ENCODE data around the gene CDK15.
"Not testable (repeated sequence)": the region's sequence is repeated elsewhere in the genome, so short reads cannot be mapped to it uniquely, and the experiment has no call there.

CDK15 gene

DNA sequence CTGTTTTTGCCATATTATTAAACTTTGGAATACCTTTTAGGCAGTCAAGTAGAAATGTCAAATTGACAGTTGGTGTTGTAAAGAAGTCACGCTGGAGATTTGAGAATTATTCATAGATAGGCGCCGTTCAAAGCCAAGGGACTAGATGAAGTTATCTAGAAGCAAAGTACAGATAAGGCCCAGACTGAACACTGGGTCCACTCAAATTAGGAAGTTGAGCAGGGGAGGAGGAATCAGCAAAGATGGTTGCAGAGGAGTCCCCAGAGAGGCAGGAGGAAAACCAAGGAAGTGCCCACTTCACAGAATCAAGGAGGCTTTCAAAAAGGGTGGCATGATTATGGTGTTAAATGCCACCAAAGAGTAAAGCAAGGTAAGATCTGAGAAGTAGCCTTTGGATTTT is 16.0 kb upstream of the CDK15 start:
- DNase-seq (ENCODE audit: low spot score), result no peak

- DNase-seq (ENCODE audit: low spot score), result no peak
Measured at GRCh38 chr2:201790989-201791388, 15.3 kb upstream of the CDK15 start.

DNA sequence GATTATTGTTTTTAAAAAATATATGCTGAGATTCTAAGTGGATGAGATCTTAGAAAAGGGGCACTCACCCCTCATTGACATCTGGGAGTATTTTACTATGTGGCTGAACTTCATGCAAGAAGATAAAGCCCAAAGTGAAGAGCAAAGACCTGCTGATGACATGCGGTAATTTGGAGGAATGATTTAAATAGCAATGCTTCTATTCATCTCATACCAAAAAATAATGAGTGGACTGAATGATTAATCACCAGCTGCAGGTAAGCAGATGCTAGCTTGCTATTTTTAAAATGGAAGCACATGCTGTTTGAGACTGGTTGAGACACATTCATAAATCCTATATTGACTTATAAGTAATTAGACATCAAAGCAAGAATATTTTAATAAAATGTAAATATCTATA is 12.7 kb upstream of the CDK15 start:
- no peak for DNase-seq (ENCODE audit: low spot score)

DNA sequence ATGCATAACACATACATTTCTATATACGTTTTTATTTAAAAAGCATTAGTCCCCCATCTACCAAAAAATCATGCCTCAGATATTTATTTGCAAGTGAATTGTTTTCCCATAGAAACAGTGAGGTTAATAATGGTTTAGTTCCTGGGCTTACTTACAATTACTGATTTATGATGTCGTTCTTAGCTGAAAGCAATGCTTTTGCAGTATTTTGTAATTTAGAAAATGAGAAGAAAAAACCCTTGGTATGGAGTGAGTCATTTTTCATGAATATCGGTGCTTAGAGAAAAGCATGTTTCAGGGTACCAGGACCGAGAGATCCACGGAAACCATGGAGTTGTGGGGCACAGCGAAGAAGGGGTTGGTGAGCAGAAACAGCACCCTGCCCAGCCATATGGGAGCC is 12.0 kb upstream of the CDK15 start:
- DNase-seq (ENCODE audit: low spot score), result no peak

DNA sequence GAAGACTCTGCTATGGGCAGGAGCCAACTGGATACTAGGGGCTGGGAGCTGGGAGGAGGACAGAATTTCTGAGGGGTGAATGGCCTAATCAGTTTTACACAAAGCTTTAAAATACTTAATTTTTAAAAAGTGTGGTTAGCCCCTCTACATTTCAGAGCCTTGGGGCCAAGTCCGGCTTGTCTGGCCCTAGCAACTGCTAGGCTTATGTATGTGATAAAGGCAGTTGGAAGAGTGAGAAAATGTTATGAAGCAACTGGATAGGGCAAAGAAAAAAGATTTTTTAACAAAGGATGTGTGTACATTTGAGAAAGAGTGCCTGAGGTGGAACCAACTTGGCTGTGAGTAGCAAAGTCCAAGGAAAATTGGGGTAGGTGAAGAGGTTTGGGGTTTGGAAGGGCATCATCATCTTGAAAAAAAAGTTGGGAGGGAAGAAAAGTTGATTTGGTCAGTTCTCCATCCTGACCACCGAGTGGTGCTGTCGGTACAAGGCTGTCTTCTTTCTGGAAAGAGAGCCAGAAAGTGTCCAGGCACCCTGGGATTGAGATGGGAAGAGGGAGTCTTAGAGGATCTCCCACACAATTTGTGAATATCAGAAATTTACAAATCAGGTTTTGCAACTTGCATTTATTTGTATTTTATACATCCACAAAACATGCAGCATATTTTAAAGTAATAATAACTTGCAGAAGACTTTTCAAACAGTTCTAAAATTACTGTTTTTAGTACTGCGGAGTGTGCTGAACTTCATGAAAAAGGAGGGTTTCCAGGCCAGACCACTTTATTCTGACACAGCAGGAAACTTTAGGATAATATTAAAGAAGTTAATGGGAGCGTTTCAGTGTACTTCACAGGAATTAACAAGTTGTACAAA is 10.5 kb upstream of the CDK15 start:
- DNase-seq (ENCODE audit: low spot score), result no peak

DNA sequence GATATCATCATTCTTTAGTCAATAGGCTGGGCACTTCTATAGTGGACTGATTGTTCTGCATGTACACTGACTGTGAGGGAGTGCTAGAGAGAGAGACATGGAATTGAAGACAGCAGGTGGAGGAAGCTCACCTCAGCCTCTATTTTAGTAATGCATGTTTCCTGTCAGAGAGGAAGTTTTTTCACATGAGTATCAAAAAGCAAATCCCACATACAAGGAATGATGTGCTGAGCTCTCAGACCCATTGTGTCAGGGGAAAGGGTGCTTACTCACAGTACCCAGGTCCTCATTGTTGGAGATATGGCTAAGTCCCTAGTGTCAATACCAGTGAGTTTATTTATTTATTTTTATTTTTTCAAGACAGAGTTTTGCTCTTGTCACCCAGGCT is 9.9 kb upstream of the CDK15 start:
- DNase-seq (ENCODE audit: low spot score), result no peak

DNA sequence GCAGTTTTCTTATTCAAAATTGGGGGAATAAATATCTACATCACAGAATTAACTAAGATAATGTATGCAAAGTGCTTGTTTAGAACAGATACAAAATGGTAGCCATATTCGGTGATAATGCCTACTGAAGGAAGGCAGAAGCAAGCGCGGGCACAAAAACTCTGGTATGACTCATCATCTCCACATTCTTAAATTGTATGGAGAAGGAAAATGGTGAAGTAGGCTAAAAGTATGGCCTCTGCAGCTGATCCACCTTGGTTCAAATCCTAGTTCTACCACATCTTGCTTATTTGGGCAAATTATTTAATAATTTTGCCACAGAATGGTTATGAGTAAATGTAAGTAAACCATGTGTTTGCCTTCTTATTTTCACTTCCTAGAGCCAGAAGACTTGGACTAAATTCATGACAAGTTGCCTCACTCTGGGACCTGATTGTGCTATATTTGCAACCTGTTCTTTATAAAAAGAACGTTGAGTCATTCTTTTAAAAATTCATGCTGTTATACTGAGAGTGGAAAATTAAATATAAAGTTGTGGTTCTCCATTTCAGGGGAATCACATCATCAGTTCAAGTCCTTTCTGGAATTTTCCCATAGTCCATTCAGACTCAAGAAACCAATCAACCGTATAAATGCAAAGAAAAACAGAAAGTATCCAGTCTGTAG is 9.0 kb upstream of the CDK15 start:
- no peak for DNase-seq (ENCODE audit: low spot score)

- DNase-seq (ENCODE audit: low spot score), result no peak
Measured at GRCh38 chr2:201798252-201798913, 8.0 kb upstream of the CDK15 start.

DNA sequence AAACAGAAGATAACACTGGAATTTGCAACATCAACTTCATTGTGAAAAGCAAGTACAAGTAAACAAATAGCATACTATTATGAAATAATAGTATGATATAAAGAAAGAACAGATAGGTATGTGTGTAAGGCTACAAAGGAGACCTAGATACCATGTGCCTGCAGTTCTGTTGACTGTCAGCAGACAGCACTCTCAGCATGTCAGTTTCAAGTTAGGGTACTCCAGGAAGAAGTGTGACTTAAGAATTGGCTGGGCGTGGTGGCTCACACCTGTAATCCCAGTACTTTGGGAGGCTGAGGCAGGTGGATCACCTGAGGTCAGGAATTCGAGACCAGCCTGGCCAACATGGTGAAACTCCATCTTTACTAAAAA is 7.4 kb upstream of the CDK15 start:
- not testable (repeated sequence) for DNase-seq (ENCODE audit: low spot score)

DNA sequence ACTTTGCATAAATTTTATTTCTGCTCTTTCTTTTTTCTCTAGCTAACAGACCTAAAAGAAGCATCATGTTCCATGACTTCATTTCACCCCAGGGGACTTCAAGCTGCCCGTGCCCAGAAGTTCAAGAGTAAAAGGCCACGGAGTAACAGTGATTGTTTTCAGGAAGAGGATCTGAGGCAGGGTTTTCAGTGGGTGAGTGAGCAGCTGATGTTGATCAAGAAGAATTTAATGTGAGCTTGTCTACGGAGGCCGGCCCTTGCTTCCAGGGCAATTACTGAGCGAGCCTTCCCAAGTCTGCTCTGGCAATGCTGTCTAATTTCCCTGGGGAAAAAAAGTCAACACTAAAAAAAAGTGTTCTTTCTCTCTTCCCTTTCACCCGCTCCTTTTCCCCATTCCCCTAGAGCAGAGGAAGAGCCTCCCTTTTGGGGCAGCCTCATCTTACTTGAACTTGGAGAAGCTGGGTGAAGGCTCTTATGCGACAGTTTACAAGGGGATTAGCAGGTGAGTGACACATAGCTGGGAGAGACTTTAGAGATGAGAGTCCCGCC is 1.2 kb downstream of the CDK15 start:
- no peak for DNase-seq (ENCODE audit: low spot score)

DNA sequence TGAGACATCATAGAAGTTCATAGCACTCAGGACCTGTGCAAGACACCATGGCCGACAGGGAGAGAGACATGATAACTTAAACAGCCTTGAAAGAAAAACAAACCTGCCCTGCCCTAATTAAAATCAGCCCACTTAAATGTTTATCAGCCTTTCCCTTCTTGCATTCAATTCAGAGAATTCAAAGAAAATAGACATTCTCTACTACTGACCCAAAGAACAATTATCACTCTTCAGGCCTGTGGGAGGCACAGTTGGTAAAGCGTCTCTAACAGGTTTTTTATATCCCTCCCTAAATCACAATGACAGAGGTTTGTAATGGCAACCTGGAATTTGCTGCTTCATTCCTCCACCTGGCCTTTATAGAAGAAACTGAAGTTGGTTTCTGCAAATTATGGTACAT is 1.7 kb downstream of the CDK15 start:
- DNase-seq (ENCODE audit: low spot score), result no peak

DNA sequence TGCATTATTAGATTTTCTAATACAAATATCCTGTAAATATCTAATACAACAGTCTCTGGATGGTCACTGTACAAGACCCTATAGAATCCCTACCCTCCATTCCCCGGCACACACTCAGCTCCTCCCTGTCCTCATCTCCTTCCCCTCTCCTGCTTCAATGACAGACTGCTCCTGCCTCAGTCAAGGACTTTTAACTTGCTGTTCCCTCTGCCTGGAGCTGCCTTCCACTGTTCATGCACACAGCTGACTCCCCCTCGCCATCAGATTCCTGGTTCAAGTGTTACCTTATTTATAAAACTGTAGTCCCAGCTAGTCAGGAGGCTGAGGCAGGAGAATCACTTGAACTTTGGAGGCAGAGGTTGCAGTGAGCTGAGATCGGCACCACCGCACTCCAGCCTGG is 3.3 kb downstream of the CDK15 start:
- no peak for DNase-seq (ENCODE audit: low spot score)

GRCh38 chr2:201810604-201811003 is 4.3 kb downstream of the CDK15 start:
- DNase-seq (ENCODE audit: low spot score), result not testable (repeated sequence)

GRCh38 chr2:201813996-201814760 is 7.8 kb downstream of the CDK15 start:
- no peak for DNase-seq (ENCODE audit: low spot score)

DNA sequence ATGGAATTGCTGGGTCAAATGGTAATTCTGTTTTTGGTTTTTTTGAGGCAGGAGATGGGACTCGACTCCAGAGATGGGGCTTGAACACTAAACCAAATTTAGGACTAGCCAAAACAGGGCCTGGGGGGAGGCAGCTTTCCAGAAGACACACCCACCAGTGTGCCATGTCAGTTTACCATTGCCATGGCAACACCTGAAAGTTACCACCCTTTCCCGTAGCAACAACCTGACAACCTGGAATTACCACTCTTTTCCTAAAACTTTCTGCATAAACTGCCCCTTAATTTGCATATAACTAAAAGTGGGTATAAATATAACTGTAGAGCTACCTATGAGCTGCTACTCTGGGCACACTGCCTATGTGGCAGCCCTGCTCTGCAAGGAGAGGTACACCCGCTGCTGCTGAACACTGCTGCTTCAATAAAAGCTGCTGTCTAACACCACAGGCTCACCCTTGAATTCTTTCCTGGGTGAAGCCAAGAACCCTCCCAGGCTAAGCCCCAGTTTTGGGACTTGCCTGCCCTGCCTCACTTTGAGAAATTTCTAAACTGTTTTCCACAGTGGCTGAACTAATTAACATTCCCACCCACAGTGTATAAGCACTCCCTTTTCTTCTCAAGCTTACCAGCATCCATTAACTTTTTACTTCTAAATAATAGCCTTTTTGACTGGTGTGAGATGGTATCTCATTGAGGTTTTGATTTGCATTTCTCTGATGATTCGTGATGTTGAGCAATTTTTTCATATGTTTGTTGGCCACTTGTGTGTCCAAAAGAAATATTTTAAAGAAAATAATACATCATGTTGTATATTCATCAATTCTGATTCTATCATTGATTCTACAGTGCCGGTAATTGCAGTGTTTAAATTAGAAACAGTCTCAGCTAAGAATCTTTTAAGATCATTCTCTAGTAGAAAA is 10.6 kb downstream of the CDK15 start:
- DNase-seq (ENCODE audit: low spot score), result no peak

GRCh38 chr2:201820383-201821007 is 14.2 kb downstream of the CDK15 start:
- no peak for DNase-seq (ENCODE audit: low spot score)

- no peak for DNase-seq (ENCODE audit: low spot score)
Measured at GRCh38 chr2:201821080-201821479, 14.7 kb downstream of the CDK15 start.

DNA sequence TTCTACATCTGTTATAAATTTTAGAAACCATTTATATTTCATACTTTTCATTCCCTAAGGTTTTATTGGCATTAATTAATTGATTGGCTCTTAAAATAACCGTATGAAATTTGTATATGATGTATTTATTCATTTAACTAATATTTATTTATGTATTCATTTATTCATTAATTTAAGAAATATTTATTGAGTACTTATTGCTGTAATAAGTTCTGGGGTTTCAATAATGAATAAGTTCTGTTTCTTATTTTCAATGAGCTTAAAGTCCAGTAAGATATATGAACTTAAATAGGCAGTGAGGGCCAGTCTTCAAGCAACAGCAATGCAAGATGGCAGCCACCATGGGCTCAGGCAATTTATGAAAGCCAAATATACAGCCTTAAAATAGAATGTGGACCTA is 17.9 kb downstream of the CDK15 start:
- DNase-seq (ENCODE audit: low spot score), result no peak

GRCh38 chr2:201827621-201828020 is 21.3 kb downstream of the CDK15 start:
- no peak for DNase-seq (ENCODE audit: low spot score)

DNA sequence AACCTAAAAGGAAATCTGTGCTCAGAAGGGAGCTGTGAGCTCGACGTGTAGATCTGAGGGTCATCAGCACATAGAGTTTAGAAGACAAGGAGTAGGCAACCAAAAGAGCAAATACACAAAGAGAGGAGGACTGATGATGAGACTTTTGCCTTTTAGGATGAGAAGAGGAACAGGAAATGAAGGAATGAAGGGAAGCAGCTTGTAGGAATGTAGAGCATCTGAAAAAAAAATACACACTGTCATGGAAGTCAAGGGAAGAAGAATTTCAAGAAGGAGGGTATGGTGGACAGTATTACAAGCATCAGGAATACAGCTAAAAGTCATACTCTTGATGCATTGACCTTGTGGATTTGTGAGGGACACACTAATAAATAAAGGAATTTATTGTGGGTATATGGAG is 21.9 kb downstream of the CDK15 start:
- DNase-seq (ENCODE audit: low spot score), result no peak

- no peak for DNase-seq (ENCODE audit: low spot score)
Measured at GRCh38 chr2:201830666-201831065, 24.3 kb downstream of the CDK15 start.
